Stimulated activated CD8-positive, alpha-beta memory T cell treated with anti-CD3 and anti-CD28 coated beads, Interleukin-4, amount 100 ng/mL, for 48 hours (primary cell): ENCODE measurements around the gene RBMX.

Source experiments
- DNase-seq: peaks from one replicate; pipeline ENCODE4 v3.0.0-alpha.2; 2020

Gene RBMX

GRCh38 chrX:136828830-136829229 lies 51.7 kb downstream of the RBMX start:
- no peak for DNase-seq

- no peak for DNase-seq
Observed at GRCh38 chrX:136827026-136827425, 53.5 kb downstream of the RBMX start.

- DNase-seq: no peak
Observed at GRCh38 chrX:136825771-136826170, 54.8 kb downstream of the RBMX start.
